Smooth muscle cell (in vitro differentiated cells): ENCODE data around the gene GPR89A. TPM values are rescaled to one million over a fixed set of nuclear protein-coding genes. Genes with fewer than 3 reads are reported as not detected.
"Not testable (repeated sequence)": the region's sequence is repeated elsewhere in the genome, so short reads cannot be mapped to it uniquely, and the experiment has no call there.

Experiments used
- DNase-seq: peaks from one replicate; lab custom pipeline; 2025; ENCODE audit not compliant: unreplicated experiment; lab: John Stamatoyannopoulos, UW
- H2AFZ ChIP-seq: fragments of 200-600 bp; sonication (generic); 2 replicates; pipeline ENCODE4 v1.6.0; 2016; ENCODE audit warnings: antibody characterized with exemption, low read depth, mild to moderate bottlenecking
- H3F3A ChIP-seq: fragments of 200-600 bp; sonication (generic); 2 replicates; pipeline ENCODE4 v1.6.0; 2017; ENCODE audit warnings: antibody characterized with exemption, low read depth
- H3K27ac ChIP-seq: fragments of 200-600 bp; sonication (generic); 2 replicates; pipeline ENCODE4 v1.5.1; 2016; ENCODE audit warnings: low read depth, mild to moderate bottlenecking
- H3K27me3 ChIP-seq: fragments of 200-600 bp; sonication (generic); 2 replicates; pipeline ENCODE4 v1.6.1; 2016; ENCODE audit warnings: low read depth, mild to moderate bottlenecking
- H3K36me3 ChIP-seq: fragments of 200-600 bp; sonication (generic); 2 replicates; pipeline ENCODE4 v1.5.1; 2016; ENCODE audit warnings: low read depth
- H3K4me1 ChIP-seq: fragments of 200-600 bp; sonication (generic); 2 replicates; pipeline ENCODE4 v1.5.1; 2016; ENCODE audit warnings: low read depth
- H3K4me2 ChIP-seq: fragments of 200-600 bp; sonication (generic); 2 replicates; pipeline ENCODE4 v1.6.0; 2016; ENCODE audit warnings: mild to moderate bottlenecking
- H3K4me3 ChIP-seq: fragments of 200-600 bp; sonication (generic); 2 replicates; pipeline ENCODE4 v1.5.1; 2016; ENCODE audit warnings: mild to moderate bottlenecking
- H3K79me2 ChIP-seq: fragments of 200-600 bp; sonication (generic); 2 replicates; pipeline ENCODE4 v1.6.0; 2016; ENCODE audit warnings: low read depth, mild to moderate bottlenecking
- H3K9ac ChIP-seq: fragments of 200-600 bp; sonication (generic); 2 replicates; pipeline ENCODE4 v1.6.0; 2016; ENCODE audit warnings: low read depth
- H3K9me3 ChIP-seq: fragments of 200-600 bp; sonication (generic); replicated peaks from 2 replicates; pipeline ENCODE4 v1.5.1; 2016; ENCODE audit warnings: low read depth
- H4K20me1 ChIP-seq: fragments of 200-600 bp; sonication (generic); 2 replicates; pipeline ENCODE4 v1.6.0; 2016; ENCODE audit warnings: low read depth
- WGBS: methylation state at CpG from one replicate; pipeline ENCODE4 v1.1.7; 2016; ENCODE audit warnings: low lambda C conversion rate; 5-methylcytosine and 5-hydroxymethylcytosine counted together
- polyA plus RNA-seq: library from polyadenylated mRNA; unstranded; fragments of >200 nt; fragmentation: Nextera tagmentation; extraction: Ambion mirVana; gene quantifications from 2 replicates; pipeline ENCODE4 v1.2.1, GENCODE V29; 2016
- total RNA-seq: library from RNA; depleted of rRNA; stranded (reverse); fragments of >200 nt; gene quantifications from 2 replicates; pipeline ENCODE4 v1.2.3, GENCODE V29; 2014
- TF ChIP-seq, protein P1 (sequence below): fragments of 200-600 bp; sonication (generic); IDR thresholded peaks from 2 replicates; pipeline ENCODE4 v1.5.1; 2017; ENCODE audit warnings: borderline replicate concordance, mild to moderate bottlenecking, antibody characterized with exemption; ENCODE audit not compliant: insufficient read depth, poor library complexity, severe bottlenecking

The GPR89A gene
- total RNA-seq (30.0 and 41.0 TPM in 2 replicates), polyA plus RNA-seq (18.4 and 27.9 TPM in 2 replicates)

DNA sequence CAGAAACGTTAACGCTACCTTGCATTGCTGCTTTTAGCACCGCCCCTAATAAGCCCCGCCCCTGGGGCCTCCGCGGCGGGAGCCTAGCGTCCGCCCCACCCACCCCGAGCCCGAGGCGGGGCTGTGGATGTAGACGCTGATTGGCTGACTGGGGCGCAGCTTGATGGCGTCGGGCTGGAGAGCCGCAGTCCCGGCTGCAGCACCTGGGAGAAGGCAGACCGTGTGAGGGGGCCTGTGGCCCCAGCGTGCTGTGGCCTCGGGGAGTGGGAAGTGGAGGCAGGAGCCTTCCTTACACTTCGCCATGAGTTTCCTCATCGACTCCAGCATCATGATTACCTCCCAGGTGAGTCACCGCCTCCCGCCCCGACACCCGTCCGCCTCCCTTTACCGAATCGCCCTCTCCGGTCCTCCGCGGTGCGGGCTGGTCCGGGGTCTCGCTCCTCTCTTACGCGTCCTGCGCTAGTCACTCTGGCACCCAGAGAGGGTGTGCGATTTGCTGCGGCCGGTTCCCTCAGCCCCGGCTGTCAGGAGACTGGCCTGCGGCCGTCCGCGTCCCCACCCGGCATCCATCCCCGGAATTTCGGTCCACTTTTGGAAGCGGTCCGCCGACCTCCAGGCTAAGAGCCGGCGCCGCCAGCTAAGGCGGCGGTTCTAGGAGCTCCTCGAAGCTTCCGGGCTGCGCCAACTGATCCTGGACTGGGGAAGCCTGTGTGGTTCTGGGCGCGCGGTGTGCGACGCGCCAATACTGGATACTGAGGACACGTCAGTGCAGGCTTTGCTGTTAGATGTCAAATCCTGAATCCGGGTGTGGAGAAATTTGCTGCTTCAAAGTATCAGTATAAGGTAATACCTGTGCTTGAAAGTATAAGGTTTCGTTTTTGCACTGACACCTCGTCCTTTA, at the start of gene GPR89A:
Gene GPR89A, plus strand, starts transcription at position 156 of the 901 bp plus-strand sequence. Its CDS starts 146 bp downstream, at position 302.
- not testable (repeated sequence) for H3K4me1 ChIP-seq, H4K20me1 ChIP-seq, H3F3A ChIP-seq, H3K27me3 ChIP-seq, H3K36me3 ChIP-seq, H3K9me3 ChIP-seq
- Histone ChIP-seq H3K4me2 (peak within 1 kb of the TSS; percentile 90), H2AFZ (peak within 1 kb of the TSS; percentile 98), H3K27ac (peak within 1 kb of the TSS; percentile 88), H3K9ac (peak within 1 kb of the TSS; percentile 94), H3K79me2 (peaks cover 23% of the 10 kb centered on the region), H3K4me3 (peak within 1 kb of the TSS; percentile 99)
- WGBS, result under 1% methylated on average over 48 of the region's 71 CpGs
- peak; percentile 63 for DNase-seq

DNA sequence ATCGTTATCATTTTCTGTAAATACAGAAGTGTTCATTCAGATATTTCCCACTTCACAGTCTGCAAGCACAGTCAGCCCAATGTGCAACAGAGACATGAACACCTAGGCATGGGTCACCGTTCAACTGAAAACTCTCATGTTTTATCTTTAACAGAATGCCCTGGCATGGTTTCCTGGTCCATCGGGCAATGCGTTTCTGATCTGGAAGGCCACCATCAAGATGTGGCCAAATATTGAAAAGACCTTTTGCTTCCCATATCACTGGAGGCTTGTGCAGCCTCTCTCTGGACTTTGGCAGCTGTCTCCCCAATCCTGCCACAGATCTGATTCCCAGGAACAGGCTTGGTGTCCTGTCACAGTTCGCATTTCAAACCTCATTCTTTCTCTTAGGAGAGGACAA, 21.0 kb upstream of the GPR89A start:
- WGBS, result 92% methylated on average over 5 of the region's 5 CpGs
- not testable (repeated sequence) for H3K4me3 ChIP-seq, DNase-seq, H3K36me3 ChIP-seq, H3K9ac ChIP-seq, H3K27me3 ChIP-seq, H3K79me2 ChIP-seq, H3K4me1 ChIP-seq, H2AFZ ChIP-seq, H3F3A ChIP-seq, H3K4me2 ChIP-seq, H3K27ac ChIP-seq, H3K9me3 ChIP-seq, H4K20me1 ChIP-seq

DNA sequence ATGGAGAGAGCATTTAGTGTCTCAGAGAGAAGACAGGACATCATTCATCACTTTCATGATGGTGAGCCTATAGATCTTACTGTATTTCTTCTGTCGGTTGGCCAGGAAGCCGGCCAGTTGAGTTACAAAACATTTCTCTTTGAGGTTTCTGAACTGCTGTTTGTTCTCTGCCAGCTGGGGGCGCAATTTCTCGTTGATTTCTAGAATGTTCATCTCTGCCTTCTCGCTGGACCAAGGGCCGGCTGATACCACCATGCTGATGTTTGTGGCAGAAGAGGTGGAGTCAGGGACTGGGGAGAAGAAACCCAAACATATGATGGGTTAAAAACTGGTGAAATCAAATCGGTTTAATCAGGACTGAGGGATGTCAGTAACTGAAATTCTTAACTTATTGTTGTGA, 17.0 kb upstream of the GPR89A start:
- H3K9me3 ChIP-seq, H3K27ac ChIP-seq, H3K9ac ChIP-seq, H3K79me2 ChIP-seq, H3K4me3 ChIP-seq, H3F3A ChIP-seq, DNase-seq, H3K27me3 ChIP-seq, H3K36me3 ChIP-seq, H3K4me1 ChIP-seq, H4K20me1 ChIP-seq, H2AFZ ChIP-seq, H3K4me2 ChIP-seq: not testable (repeated sequence)
- WGBS, result 25% methylated on average over 7 of the region's 7 CpGs
- TF ChIP-seq, protein P1, sequence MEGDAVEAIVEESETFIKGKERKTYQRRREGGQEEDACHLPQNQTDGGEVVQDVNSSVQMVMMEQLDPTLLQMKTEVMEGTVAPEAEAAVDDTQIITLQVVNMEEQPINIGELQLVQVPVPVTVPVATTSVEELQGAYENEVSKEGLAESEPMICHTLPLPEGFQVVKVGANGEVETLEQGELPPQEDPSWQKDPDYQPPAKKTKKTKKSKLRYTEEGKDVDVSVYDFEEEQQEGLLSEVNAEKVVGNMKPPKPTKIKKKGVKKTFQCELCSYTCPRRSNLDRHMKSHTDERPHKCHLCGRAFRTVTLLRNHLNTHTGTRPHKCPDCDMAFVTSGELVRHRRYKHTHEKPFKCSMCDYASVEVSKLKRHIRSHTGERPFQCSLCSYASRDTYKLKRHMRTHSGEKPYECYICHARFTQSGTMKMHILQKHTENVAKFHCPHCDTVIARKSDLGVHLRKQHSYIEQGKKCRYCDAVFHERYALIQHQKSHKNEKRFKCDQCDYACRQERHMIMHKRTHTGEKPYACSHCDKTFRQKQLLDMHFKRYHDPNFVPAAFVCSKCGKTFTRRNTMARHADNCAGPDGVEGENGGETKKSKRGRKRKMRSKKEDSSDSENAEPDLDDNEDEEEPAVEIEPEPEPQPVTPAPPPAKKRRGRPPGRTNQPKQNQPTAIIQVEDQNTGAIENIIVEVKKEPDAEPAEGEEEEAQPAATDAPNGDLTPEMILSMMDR, result peak; percentile 43

DNA sequence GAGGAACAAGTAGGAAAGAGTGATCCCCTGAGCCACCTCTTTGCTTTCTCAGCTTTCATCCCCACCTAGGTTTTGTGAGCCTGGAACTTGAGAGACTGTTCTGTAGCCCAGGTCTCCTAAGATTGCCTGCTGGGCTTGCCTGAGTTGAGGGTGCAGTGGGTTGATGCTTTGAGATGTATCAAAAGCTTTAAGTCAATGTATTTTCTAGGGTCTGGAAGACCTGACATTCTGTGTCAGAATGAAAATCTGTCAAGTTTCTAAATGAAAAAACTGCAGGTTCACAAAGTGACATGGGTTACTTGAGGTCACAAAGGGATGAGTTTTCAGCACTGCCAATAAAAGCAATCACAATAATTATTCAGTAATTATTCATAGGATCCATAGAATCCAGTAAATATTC, 15.4 kb upstream of the GPR89A start:
- H3K36me3 ChIP-seq, H3F3A ChIP-seq, H3K4me2 ChIP-seq, H4K20me1 ChIP-seq, DNase-seq, H3K4me3 ChIP-seq, H3K27me3 ChIP-seq, H3K4me1 ChIP-seq, H3K27ac ChIP-seq, H3K9ac ChIP-seq, H3K9me3 ChIP-seq, H3K79me2 ChIP-seq, H2AFZ ChIP-seq: not testable (repeated sequence)

DNA sequence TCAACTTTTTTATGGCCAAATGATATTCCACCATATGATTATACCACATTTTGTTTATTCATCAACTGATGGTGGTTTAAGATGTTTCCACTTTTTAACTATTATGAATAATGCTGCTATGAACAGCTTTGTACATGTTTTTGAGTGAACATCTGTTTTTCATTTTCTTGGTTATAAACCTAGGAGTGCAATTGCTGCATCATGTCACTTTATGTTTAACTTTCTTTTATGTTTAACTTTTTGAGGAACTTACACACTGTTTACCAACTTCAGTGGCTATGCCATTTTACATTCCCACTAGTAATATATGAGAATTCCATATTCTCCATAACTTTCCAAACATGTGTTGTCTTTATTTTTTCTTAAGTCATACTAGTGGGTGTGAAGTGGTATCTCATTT, 12.4 kb upstream of the GPR89A start:
- not testable (repeated sequence) for DNase-seq, H3K4me3 ChIP-seq, H3K79me2 ChIP-seq, H3K27me3 ChIP-seq, H3F3A ChIP-seq, H3K27ac ChIP-seq, H4K20me1 ChIP-seq, H3K9me3 ChIP-seq, H3K4me2 ChIP-seq, H3K4me1 ChIP-seq, H3K9ac ChIP-seq, H3K36me3 ChIP-seq, H2AFZ ChIP-seq

DNA sequence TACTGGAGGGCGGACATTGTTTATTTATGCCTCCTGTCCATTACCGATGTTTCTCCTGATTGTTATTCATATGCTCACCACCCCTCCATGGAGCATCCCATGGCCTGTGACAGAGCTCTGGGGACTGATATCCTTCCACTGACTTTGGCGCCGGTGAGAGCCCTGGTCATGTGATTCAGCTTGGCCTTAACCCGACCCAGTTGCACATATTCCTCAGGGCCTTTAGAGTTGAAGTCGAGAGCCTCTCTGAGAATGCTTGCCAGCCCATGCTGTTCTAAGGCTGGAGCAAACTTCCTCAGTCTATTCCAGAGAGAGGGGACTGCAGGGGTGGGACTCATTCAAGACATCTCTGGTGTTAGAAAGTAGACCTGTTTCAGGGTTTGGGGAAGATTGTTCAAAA, 11.6 kb upstream of the GPR89A start:
- DNase-seq, H3F3A ChIP-seq, H3K4me3 ChIP-seq, H2AFZ ChIP-seq, H3K79me2 ChIP-seq, H3K4me1 ChIP-seq, H4K20me1 ChIP-seq, H3K9ac ChIP-seq, H3K27ac ChIP-seq, H3K27me3 ChIP-seq, H3K36me3 ChIP-seq, H3K4me2 ChIP-seq, H3K9me3 ChIP-seq: not testable (repeated sequence)
- 75% methylated on average over 6 of the region's 6 CpGs for whole genome bisulfite sequencing

DNA sequence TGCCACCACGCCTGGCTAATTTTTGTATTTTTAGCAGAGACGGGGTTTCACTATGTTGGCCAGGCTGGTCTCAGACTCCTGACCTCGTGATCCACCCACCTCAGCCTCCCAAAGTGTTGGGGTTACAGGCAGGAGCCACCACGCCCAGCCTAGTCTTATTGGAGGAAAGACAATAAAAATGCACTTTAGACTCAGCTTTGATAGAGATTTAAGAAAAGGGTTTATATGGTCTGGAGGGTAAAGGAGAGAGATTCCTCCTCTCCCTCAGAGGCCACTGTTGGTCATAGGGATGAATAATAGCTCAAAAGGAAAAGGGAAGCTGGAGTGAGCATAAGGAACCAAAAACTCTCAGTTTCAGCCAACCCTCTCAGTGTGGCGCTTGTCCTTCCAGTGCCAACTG, 8.4 kb upstream of the GPR89A start:
- WGBS, result 84% methylated on average over 5 of the region's 5 CpGs
- H3K4me1 ChIP-seq, H3K27me3 ChIP-seq, H3K79me2 ChIP-seq, H3K36me3 ChIP-seq, H4K20me1 ChIP-seq, H3K4me3 ChIP-seq, DNase-seq, H3K9ac ChIP-seq, H3K9me3 ChIP-seq, H3K27ac ChIP-seq, H2AFZ ChIP-seq, H3F3A ChIP-seq, H3K4me2 ChIP-seq: not testable (repeated sequence)
